ENCODE results near the gene ZNF853. TPM values are rescaled to one million over a fixed set of nuclear protein-coding genes. Genes with fewer than 3 reads are reported as not detected.

The ZNF853 gene
- total RNA-seq, 1 experiment from 2014 or later, result 1.4 TPM

DNA sequence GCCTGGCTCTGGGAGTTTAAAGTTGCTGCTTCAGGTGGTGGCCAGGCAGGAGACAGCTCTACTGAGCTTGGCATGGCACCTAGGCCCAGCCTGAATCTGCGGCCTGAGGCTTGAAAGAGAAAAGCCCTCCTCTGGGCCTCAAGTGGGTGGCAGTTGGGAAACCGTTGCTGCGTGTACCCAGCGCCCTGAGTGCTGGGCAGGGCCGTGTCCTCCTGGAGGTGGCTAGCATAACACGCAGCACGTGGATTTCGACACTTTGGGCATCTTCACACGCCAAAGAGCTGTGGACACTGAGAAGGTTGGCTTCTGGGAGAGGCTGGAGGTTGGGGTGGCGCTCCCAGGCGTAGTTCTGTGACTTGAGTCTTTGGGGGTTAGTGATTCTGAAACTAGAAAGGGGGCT lies 24.2 kb downstream of the ZNF853 start:
- no peaks in the 10 kb centered on the region for H3K9me3 ChIP-seq (ENCODE audit: control insufficient read depth, insufficient read depth, low read depth, low read length)
- CTCF ChIA-PET, result interaction anchor here (0.6 kb wide), 1 partner anchor 1369 kb away, joined by 7 read pairs; no protein-coding TSS in a partner anchor
- no peak overlapping the region for H3K4me3 ChIP-seq (ENCODE audit: low read depth in 2 of 2, low read length in 2 of 2)
- no peak for TF ChIP-seq SIN3A (IDR thresholded peaks at IDR 0.05; ENCODE audit: borderline replicate concordance, insufficient read depth, low read depth, low read length)
- TF ChIP-seq TCF7L2 (IDR thresholded peaks at IDR 0.05; ENCODE audit: low read depth, low read length), result no peak
- TF ChIP-seq, protein P1, sequence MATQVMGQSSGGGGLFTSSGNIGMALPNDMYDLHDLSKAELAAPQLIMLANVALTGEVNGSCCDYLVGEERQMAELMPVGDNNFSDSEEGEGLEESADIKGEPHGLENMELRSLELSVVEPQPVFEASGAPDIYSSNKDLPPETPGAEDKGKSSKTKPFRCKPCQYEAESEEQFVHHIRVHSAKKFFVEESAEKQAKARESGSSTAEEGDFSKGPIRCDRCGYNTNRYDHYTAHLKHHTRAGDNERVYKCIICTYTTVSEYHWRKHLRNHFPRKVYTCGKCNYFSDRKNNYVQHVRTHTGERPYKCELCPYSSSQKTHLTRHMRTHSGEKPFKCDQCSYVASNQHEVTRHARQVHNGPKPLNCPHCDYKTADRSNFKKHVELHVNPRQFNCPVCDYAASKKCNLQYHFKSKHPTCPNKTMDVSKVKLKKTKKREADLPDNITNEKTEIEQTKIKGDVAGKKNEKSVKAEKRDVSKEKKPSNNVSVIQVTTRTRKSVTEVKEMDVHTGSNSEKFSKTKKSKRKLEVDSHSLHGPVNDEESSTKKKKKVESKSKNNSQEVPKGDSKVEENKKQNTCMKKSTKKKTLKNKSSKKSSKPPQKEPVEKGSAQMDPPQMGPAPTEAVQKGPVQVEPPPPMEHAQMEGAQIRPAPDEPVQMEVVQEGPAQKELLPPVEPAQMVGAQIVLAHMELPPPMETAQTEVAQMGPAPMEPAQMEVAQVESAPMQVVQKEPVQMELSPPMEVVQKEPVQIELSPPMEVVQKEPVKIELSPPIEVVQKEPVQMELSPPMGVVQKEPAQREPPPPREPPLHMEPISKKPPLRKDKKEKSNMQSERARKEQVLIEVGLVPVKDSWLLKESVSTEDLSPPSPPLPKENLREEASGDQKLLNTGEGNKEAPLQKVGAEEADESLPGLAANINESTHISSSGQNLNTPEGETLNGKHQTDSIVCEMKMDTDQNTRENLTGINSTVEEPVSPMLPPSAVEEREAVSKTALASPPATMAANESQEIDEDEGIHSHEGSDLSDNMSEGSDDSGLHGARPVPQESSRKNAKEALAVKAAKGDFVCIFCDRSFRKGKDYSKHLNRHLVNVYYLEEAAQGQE (IDR thresholded peaks at IDR 0.05; ENCODE audit: insufficient read depth in 1 of 2, low read depth in 2 of 2, low read length in 1 of 2), result no peak
- TF ChIP-seq POLR2AphosphoS5 (IDR thresholded peaks at IDR 0.05; ENCODE audit: low read depth, low read length), result no peak
- TF ChIP-seq CTCF (IDR thresholded peaks at IDR 0.05), result no peak
- H3K27ac ChIP-seq (ENCODE audit: low read length), result no peak overlapping the region
- no peak for DNase-seq (ENCODE audit: low read depth, low spot score)
- intact Hi-C loops (cut with micrococcal nuclease; ENCODE audit: unreplicated experiment), result no loop called here
- no peak for ATAC-seq
- H3K27me3 ChIP-seq (ENCODE audit: control insufficient read depth, insufficient read depth, low read length), result no peaks in the 10 kb centered on the region
- no TSS peak for BruUV-seq (replicated peaks)
- peaks cover 15% of the 10 kb centered on the region for H3K4me1 ChIP-seq (ENCODE audit: control insufficient read depth, insufficient read depth, low read length)
- in situ Hi-C loops (cut with HindIII; ENCODE audit: low pct_unique_long_range_greater_than_20kb, low sequenced_read_pairs), result no loop called here
- peaks cover 4% of the 10 kb centered on the region; the same call in 1 of the 2 replicates for H3K36me3 ChIP-seq (ENCODE audit: control insufficient read depth, insufficient read depth, low read length)
- POLR2A ChIA-PET, result no interaction called here

DNA sequence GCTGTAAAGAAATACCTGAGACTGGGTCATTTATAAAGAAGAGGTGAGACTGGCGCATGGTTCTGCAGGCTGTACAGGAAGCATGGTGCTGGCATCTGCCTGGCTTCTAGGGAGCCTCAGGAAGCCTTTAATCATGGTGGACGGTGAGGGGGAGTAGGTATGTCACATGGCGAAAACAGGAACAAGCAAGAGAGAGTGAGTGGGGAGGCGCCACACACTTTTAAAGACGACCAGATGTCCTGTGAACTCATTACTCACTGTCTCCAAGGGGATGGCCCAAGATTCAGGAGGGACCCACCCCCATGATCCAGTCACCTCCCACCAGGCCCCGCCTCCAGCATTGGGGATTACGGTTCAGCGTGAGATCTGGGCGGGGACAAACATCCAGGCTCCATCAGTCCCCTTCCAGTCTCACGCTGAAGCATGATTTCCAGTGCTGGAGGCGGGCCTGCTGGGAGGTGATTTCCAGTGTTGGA lies 24.9 kb downstream of the ZNF853 start:
- no peaks in the 10 kb centered on the region for H3K27me3 ChIP-seq (ENCODE audit: control insufficient read depth, insufficient read depth, low read length)
- H3K9me3 ChIP-seq (ENCODE audit: control insufficient read depth, insufficient read depth, low read depth, low read length), result no peaks in the 10 kb centered on the region
- no peak for DNase-seq (ENCODE audit: low read depth, low spot score)

More for the DNA sequence above, 24.9 kb downstream of the ZNF853 start:
- TF ChIP-seq TCF7L2 (IDR thresholded peaks at IDR 0.05; ENCODE audit: low read depth, low read length) (no peak), POLR2AphosphoS5 (IDR thresholded peaks at IDR 0.05; ENCODE audit: low read depth, low read length) (no peak), CTCF (IDR thresholded peaks at IDR 0.05) (no peak), SIN3A (IDR thresholded peaks at IDR 0.05; ENCODE audit: borderline replicate concordance, insufficient read depth, low read depth, low read length) (no peak)
- TF ChIP-seq, protein P1 (IDR thresholded peaks at IDR 0.05; ENCODE audit: insufficient read depth in 1 of 2, low read depth in 2 of 2, low read length in 1 of 2), result no peak
- POLR2A ChIA-PET, result no interaction called here
- H3K36me3 ChIP-seq (ENCODE audit: control insufficient read depth, insufficient read depth, low read length), result peaks cover 4% of the 10 kb centered on the region; the same call in 1 of the 2 replicates
- in situ Hi-C loops (cut with HindIII; ENCODE audit: low pct_unique_long_range_greater_than_20kb, low sequenced_read_pairs), result no loop called here
- CTCF ChIA-PET, result no interaction called here
- no peak overlapping the region for H3K27ac ChIP-seq (ENCODE audit: low read length)
- no TSS peak for BruUV-seq (replicated peaks)
- H3K4me3 ChIP-seq (ENCODE audit: low read depth in 2 of 2, low read length in 2 of 2), result no peak overlapping the region
- no peak for ATAC-seq
- intact Hi-C loops (cut with micrococcal nuclease; ENCODE audit: unreplicated experiment), result no loop called here
- H3K4me1 ChIP-seq (ENCODE audit: control insufficient read depth, insufficient read depth, low read length), result peaks cover 12% of the 10 kb centered on the region
